T-helper 1 cell treated with Interleukin-12 subunit alpha and Interleukin-12 subunit beta and Interleukin-4 antibody, amounts not matched to agents 30 ng/mL and 1 ng/mL, for 36 hours (primary cell): ENCODE data around the gene SYNE1. TPM values are rescaled to one million over a fixed set of nuclear protein-coding genes. Genes with fewer than 3 reads are reported as not detected.
"Not testable (repeated sequence)": the region's sequence is repeated elsewhere in the genome, so short reads cannot be mapped to it uniquely, and the experiment has no call there.

Experiments used
- intact Hi-C: fragments of 100-400 bp; cut with micrococcal nuclease; formaldehyde crosslinking; loops from one replicate; pipeline ENCODE4 v1.15.1; 2024
- total RNA-seq: library from RNA; stranded (reverse); gene quantifications from 2 replicates; pipeline ENCODE4 v1.2.3, GENCODE V29; 2022

The SYNE1 gene
- total RNA-seq, 1 donor from 2014 or later: 83.5 TPM

GRCh38 chr6:152330961-152331360, 306.2 kb downstream of the SYNE1 start:
- intact Hi-C loops: no loop called here

DNA sequence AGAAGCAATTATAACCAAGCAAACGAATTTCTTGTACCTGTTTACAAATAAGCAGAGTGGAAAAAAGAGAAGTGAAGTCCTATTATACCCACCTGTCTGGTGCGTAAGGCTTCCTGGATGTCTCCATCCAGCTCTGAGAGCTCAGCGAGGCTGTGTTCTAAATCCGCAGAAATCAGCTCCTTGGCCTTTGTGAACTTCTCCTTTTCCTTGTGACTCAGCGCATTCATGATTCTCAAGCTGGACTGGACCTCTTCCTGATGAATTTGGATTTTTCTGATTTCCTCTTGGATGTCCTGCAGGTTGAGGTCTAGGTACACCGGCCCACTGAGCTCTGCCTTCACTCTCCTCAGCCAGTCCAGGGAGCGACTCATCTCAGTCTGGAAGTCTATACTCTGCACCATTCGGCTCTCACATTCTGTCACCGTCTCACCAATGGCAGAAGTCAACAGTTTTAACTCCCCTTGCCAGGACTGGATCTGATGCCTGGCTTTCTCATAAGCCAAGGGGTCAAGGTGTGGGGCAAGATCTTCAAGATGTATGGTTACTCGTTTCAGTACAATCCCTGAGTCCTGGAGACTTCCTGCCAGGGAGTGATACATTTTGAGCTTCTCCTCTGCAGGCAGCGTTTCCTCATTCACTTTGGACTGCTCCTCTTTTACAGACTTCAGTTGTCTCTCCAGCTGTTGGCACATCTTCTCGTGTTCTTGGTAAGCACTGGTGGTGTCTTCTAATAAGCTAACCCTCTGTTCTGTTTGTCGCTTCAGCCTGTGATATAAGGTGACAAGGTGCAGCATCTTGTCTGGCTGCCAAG, 307.3 kb downstream of the SYNE1 start:
- intact Hi-C loops: no loop called here

- intact Hi-C loops: not testable (repeated sequence)
Observed at GRCh38 chr6:152328200-152328599, 309.0 kb downstream of the SYNE1 start.

DNA sequence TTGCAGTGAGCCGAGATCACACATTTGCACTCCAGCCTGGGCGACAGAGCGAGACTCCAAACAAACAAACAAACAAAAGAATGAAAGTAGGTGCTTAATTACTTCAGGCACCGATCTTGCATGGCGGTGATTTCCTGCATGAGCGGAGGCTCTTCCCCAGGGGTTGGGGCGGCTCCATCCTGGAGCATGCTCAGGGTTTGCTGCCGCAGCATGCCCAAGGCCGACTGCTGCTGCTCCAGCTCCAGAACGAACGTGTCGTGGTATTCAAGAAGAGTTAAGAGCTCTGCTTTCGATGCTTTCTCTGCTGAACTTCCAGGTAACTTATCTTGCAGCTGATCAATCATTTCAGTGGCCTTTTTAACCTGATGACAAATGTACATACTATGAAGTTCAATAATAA, 313.8 kb downstream of the SYNE1 start:
- intact Hi-C loops: no loop called here

DNA sequence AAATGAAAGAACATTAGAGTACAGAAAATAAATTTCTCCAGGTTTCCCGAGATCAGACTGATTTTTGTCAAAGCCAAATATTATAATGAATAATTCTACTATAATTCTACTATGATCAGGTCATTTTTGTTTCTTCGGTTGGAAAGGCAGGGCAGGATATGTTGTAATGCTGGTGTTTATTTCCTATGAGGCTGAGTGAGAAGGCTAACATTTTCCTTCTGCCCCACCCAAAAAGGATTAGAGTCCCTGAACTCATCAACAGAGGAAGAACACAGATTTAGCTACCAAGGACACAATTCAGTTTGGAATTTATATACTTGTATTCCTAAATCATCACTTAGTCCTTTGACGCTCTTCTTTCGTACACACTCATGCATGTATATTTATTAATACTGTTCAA, 318.9 kb downstream of the SYNE1 start:
- intact Hi-C loops: no loop called here

DNA sequence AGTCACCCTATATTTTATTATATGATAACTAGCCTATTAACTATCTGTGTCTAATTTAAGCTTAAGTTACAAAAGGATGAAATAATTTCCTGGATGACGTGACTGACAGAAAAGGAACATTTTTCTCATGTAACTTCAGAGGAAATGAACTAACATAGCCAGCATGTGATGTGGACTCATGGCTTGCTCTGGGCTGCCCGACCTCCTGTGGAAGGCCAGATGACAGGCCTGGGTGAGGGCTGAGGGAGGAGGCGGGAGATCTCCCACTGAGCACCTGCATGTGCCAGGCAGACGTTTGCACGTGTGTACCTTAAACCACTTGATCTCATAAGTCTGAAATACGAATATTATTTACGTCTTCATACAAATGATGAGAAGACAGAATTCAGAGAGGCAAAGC, 321.1 kb downstream of the SYNE1 start:
- intact Hi-C loops: no loop called here

DNA sequence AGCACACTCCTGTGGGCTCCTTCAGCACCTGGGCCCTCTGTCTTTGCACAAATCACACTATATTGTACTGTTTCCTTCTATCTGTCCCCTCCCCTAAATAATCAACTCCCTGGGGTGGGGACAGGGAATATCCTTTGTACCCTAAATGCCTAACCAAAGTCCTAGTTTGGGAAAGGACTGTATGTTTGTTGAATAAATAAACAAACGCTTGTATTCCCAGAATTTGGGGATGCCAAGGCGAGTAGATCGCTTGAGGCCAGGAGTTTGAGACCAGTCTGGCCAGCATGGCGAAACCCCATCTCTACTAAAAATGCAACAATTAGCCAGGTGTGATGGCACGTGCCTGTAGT, 322.7 kb downstream of the SYNE1 start:
- intact Hi-C loops: no loop called here

- intact Hi-C loops: no loop called here
Observed at GRCh38 chr6:152313542-152314482, 323.4 kb downstream of the SYNE1 start.

- intact Hi-C loops: no loop called here
Observed at GRCh38 chr6:152312434-152312833, 324.7 kb downstream of the SYNE1 start.

DNA sequence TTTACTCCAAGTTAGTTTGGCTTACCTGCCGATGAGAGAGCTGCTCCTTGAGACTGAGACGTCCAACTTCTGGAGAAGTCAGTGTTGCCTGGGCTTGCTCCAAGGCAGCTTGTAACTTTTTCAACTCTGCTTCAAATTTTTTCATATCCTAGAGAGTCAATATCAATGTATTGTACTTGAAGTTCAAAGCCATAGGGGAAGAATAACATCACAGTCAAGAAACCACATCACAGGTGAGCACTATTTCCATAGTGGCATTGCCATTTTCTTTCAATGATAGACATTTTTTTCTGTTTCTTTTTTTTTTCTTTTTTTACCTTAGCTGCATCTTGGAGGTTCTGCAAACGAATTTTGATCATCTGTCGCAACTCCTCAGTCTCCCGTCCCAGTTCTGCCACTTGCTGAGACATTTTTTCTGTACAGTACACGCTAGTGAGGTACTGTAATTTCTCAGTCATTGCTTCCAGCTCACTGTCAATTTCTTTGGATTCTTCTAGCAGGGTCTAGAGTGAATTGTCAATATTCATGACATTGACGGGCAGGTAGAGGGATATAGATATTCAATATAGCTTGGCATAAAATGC, 326.7 kb downstream of the SYNE1 start:
- intact Hi-C loops: no loop called here

DNA sequence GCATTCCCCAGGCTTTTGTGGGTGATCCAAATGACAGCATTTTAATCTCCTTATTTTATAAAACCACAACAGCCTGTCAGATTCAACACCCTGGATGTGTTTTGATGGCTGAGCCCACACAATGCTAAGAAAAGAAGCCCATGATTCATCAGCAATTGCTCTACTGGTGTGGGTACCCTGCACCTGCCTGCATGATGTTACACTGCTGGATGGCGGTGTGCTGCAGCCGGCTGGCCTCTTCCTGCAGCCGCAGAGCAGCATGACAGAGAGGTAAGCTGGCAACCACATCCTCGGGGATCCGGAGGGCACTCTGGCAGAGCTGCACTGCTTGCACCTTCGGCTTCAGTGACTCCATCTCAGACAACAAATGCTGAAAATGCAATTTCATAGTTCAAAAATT, 327.5 kb downstream of the SYNE1 start:
- intact Hi-C loops: loop anchor here (1.0 kb wide), 1 partner anchor 8 kb away; no protein-coding TSS in a partner anchor

DNA sequence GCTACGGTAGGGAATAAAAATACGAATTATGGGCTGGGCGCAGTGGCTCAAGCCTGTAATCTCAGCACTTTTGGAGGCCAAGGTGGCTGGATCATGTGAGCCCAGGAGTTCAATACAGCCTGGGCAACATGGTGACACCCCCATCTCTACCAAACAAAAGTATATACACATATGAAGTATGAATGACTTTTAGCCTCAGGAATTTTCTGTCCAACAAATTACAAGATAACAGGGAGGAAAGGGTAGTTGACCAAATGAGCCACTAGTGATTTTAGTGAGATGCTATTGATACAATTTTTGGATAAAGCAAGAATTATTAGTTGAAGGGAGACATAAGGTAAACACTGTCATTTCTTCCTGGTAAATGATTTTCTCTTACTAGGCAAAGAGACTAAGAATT, 328.2 kb downstream of the SYNE1 start:
- intact Hi-C loops: loop anchor here (1.0 kb wide), 1 partner anchor 8 kb away; no protein-coding TSS in a partner anchor

GRCh38 chr6:152308306-152308705, 328.9 kb downstream of the SYNE1 start:
- intact Hi-C loops: no loop called here

DNA sequence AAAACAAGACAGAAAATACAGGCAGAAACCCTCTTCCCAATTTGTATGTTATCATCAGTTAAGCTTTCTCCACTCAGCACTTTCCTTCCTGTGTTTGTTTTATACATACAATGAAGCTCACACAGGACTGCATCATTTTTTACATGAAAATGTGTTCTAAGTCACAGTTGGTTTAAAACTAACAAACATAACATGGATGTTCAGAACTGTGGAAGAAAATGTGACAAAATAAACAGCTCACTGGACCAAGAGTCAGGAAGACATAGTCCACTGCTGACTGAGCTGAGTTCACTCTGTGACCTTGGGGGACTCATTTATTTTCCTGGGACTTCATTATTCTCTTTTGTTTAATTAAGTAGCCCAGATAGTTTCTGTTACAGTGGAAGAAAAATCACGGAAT, 331.5 kb downstream of the SYNE1 start:
- intact Hi-C loops: no loop called here

DNA sequence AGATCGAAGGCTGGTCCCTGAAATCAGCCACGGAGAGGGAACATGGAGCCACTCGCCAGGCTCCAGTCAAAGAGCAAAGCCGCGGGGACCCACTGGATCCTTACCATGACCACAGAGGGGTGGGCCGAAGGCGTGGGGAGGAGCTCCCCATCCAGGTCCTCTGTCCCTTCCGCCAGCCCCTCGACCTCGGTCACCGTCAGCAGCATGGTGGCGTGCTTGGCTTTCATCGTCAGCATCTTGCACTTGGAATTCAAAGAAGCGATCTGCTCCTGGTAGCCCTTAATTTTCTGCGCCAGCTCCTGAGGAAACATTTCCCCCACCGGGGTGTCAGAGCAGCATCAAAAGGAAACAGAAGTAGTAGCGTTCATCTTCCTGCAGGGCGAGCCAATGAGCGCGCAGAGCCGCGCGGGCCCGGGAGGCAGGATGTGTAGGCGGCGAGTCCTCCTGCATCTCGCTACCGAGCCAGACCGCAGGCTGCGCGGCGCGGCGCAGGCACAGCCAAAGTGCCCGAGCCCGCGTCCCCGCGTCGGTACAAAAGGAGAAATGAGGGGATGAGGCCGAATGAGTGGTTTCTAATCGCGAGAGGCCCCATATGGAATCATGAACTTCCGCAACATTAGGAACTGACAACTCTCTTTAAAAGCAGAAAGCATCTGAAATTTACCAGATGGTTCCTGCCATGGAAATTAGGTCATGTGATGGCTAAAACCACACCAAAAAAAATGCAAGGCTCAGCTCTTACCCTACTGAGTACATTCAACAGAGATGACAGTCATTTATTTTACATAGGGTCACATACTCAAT, 335.2 kb downstream of the SYNE1 start:
- intact Hi-C loops: loop anchor here (1.0 to 5.0 kb wide), 16 partner anchors 7 to 1436 kb away; partner anchors contain the start of genes FBXO5, MTRF1L and RMND1

- intact Hi-C loops: loop anchor here (1.0 to 5.0 kb wide), 8 partner anchors 8 to 1435 kb away; partner anchors contain the start of genes FBXO5 and RMND1
Observed at GRCh38 chr6:152301021-152301764, 336.0 kb downstream of the SYNE1 start.

GRCh38 chr6:152300517-152300916, 336.6 kb downstream of the SYNE1 start:
- intact Hi-C loops: loop anchor here (2.0 to 5.0 kb wide), 3 partner anchors 57 to 682 kb away; partner anchors contain the start of gene FBXO5

DNA sequence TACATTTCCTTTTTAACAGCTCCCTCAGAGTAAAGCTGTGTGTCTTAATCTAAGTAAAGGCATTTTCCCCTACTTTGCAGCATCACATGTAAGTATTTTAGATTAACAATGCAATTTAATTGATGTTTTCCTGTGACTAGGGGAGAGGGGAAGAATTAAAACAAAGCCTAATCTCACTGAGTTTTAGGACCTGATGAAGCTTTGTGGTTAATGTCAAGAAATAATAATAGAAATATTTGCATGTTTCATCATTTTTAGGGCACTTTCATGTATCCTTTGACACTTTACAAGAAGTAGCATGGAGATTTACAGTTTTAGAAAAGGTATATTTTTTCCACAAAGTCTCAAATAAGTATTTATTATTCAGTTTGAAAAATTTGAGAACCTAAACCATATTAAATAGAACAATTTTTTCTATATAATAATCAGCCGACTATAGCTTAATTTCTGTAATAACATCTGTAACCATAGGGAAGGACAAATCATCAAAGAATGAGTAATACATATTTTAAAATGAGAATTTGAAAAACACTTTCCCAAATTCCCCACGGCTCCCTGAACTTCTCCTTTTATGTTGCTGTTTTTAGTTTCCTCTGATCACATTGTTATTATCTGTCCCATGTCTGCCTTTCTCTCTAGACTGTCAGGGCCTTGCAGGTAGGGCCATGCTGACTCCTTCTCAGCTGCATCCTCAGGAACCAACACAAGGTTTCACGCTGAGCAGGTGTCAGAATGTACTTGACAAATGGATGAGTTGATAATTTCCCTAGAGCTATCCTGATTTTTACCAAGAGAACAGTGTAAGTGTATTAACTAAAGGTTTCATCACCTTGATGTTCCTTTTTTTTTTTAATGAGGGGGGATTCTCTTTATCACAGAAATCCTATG, 338.1 kb downstream of the SYNE1 start:
- intact Hi-C loops: no loop called here

GRCh38 chr6:152298055-152298647, 339.0 kb downstream of the SYNE1 start:
- intact Hi-C loops: no loop called here
